Measurements from ENCODE around the gene FAM193B.

The FAM193B gene

DNA sequence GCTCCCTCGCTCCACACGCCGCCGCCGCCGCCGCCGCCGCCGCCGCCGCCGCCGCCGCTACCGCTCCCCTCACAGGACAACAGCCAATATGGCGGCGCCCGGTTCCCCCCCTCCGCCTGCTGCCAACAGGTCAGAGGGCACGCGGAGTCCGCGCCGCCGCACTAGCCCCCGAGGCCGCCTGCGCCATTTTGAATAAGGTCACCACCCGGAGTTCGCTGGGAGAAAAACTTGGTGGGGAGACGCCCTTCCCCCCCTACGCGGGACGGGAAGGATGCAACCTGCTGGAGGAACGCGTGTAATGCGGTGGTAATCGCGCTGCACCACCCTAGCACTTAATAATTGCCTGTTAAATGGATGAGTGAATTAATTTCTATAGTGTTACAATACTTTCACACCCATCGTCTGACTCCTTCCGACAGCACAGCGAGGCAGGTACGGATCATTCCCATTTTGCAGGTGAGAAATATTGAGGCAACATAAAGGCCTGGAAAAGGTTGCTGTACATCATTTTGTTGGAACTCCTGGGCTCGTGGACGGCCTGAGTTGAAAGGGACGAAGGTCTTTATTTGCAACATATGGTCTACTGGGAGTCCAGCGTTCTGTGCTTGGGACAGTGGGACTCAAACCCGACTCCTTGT is at the start of gene FAM193B:
FAM193B (minus strand) TSS at position 90 of the 638 bp plus-strand sequence. CDS start 105 bp downstream, outside the sequence.
- DNase-seq (ENCODE audit: low spot score): peak; percentile 92

DNA sequence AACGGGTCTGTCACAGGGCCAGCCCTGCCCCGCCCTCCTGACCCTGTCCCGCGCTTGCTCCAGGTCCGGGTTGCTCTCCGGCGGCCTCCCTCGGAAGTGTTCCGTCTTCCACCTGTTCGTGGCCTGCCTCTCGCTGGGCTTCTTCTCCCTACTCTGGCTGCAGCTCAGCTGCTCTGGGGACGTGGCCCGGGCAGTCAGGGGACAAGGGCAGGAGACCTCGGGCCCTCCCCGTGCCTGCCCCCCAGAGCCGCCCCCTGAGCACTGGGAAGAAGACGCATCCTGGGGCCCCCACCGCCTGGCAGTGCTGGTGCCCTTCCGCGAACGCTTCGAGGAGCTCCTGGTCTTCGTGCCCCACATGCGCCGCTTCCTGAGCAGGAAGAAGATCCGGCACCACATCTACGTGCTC is 49.8 kb upstream of the FAM193B start:
- DNase-seq (ENCODE audit: low spot score): no peak

DNA sequence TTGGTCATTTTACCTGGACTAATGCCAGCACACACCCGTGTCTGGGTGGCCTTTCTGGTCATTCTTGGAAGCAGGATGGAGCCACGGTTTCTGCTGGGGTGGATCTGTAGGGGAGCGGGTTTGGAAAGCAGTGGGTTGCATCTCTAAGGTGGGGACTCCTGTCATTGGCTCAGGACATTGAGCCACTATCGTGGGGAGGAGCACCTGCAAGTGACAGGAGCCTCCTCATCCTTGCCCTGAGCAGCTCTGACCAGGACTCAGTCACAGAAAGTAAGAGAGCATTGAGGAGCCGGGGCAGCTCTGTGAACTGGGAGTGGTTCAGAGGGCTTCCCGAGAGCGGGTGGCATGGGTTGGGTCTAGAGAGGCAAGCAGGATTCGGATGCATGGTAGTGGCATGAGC is 49.3 kb upstream of the FAM193B start:
- DNase-seq (ENCODE audit: low spot score): no peak

DNA sequence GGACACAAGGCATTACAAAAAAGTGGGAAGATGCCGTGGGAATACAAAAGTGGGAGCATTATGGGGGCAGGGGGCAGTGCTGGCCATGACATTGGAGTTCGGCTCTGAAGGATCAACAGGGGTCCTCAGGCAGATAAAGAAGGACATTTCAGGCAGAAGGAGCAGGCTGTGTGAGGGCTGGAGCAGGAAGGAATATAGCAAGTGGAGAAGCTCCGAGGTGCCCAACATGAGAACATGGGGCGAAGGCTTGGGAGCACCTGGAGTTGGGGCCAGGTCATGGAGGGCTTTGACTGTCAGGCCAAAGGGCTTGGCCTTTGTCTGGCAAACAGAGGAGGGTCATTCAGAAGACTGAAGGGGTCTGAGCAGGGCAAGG is 48.1 kb upstream of the FAM193B start:
- DNase-seq (ENCODE audit: low spot score): no peak

DNA sequence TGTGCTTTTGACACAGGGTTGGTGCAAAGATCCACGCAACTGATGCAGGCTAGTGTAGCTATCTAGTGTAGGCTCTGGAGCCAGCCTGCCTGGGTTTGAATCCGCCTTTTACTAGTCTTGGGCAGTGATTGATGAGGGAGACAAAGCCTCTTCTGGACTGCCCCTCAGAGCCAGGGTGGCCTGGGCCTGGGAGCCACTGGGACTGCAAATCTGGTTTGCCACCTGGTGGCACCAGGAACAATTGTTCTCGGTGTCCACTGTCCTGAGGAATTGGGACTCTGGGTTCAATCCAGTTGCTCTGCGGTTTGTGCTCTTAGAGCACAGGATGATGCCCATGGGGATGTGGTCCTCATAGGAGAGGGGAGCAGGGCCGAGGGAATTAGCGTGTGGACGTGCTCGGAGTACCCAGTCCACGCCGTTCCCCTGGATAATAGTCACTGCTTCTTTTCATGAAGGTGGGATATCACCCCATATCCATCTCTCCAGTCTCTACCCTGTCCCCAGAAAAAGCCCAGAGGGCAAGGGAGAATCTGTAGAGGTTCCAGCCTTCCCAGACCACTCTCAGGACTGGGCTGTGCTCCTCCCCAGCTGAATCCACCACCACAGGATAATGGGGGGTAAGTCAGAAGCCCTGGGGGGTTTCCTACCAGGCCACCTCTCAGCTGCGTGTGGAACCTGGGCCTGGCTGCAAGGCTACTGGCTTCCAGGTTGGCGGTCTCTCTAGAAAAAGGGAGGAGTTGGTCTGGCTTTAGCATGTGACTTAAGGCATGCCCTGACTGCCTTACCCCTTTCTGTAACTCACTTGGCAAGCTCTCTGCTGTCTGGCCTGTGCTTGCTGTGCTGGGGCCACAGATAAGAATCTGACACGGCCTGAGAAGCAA is 47.5 kb upstream of the FAM193B start:
- DNase-seq (ENCODE audit: low spot score): no peak

DNA sequence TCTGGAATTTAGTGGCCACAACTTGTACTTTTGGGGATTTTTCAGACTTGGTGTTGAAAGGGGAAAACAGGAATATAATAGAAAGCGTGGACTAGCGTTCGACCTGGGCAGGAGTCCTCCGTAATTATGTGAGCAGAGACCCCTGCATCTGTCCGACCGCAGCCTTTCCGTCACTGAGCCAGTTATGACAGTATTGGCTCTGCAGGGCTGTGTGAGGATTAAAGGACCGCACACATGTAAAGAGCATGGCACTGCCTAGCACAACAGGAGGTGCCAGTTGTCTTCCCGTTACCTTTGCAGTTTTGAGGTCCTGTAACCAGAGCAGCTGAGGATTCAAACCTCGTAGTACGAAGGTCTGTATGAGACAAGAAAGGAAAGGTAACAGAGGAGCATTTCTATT is 46.8 kb upstream of the FAM193B start:
- no peak for DNase-seq (ENCODE audit: low spot score)

DNA sequence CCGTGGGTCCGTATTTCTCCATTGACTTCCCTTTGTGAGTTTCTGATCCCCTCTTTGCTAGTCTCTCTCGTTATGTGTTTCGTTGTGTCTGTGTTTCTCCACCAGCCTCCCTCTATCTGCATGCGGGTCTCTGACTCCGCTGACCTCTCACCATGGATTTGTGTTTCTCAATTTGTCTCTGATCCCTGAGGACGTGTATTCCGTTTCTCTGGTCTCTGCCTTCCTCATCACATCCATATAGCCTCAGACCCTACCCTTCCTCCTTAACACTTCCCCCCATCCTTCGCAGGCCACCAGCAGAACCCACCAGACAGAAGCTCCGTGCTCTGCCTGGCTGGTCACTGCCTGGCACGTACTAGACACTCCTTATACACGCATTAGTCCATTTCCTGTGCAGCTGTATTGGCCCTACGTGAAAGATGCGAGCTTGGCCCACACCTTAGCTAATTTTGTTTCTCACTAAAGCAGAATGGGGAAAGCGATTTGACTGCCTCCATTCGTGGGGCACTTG is 46.2 kb upstream of the FAM193B start:
- no peak for DNase-seq (ENCODE audit: low spot score)

DNA sequence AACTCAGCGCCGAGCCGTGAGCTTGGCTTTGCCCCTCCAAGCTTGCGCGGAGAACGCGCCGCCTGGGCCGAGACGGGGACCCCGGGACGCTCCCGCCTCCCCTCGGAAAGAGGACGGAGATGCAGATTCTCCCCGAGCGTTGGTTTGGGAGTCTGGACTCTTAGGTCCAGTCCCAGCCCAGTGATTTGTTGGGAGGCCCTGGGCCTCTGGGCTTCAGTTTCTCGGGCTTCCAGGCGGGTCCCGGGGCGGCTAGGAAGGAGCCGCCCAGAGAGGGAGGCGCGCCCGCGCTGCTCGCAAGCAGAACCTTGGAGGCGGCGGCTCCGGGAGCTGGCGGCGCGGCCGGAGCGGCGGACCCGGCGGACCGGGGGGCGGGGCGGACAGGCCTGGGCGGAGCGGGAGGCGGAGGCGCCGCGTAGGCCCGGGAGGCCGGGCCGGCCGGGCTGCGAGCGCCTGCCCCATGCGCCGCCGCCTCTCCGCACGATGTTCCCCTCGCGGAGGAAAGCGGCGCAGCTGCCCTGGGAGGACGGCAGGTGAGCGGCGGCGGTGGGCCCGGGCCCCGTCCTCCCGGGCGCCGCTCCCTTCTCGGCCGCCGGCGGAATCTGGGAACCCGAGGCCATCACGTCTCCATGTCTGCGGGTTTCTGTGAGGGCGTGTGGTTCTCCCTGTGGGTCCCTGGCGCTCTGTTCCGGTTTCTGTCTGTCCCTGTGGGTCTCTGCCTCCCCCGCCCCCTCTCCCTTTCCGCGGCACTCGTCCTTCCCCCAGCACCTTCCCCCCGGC is 45.6 kb upstream of the FAM193B start, which contains the start of gene B4GALT7:
B4GALT7 (plus strand) TSS at position 402 of the 777 bp plus-strand sequence; CDS start at position 481, 79 bp downstream.
- peak; percentile 32 for DNase-seq (ENCODE audit: low spot score)

DNA sequence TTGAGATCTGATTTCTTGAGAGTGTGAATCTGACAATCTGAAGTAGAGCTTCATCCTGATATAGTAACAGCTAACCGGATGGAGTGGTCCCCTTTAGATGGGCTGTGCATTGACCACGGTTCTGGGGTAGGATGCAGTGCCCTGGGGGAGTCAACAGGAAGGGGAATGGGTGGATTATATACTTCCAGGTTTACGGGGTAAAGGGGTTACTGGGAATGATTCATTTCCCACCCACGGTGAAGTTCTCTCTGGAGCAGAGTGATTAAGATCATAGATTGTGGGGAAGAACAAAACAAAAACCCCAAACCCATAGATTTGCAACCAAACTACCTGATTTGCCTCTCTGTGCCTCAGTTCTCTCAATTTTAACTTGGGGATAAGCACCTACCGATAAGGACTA is 44.1 kb upstream of the FAM193B start:
- no peak for DNase-seq (ENCODE audit: low spot score)

DNA sequence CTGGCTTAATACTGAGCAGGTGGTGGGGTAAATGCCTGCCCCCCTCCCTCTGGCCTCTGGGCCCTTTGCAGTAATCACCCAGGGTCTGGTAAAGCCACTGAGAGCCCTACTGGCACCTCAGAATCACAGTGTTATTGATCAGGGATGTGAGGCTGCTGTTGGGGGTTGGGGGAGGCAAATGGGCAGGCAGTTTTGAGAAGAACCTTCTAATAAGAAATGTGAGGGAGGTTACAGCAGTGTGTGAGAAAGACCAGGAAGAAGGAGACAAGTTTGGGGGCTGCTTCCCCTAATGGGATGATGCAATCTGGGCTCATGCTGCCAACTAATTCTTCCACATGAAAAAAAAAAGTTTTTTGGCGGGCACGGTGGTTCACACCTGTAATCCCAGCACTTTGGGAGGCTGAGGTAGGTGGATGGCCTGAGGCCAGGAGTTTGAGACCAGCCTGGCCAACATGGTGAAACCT is 42.4 kb upstream of the FAM193B start:
- DNase-seq (ENCODE audit: low spot score): no peak

DNA sequence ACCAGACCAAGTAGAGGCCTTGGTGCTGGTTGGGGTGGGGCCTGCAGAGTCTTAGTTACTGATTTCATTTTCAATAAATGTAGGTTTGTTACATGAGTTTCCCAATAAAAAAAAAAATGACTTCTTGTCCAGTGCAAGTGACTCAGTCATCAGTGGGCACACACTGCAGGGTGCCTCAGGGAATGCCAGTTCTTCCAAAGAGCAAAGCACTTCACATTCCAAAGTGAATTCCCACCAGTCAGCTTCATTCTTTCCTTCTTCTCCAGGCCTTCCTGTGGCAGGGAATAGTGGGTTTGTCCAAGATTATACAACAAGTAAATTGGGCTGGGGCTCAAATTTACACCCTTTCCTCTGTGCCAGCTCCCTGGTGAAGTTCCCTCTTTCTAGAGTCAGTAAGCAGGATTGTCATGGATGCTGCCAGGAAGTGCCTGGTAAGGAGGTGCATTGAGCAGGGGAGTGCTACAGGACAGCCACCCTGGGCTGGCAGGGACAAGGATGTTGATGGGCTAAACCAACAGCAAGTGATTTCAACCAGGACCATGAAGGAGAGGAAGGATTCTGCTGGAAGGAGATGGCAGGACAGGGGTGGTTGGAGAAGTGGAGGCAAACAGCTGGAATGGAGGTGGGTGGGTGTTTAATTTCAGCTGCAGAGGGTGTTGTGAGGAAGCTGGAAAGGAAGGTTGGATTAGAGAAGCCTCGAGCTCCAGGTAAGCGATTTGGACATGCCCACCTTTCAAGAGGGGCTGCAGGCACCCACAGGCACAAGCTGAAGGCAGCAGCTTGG is 41.8 kb upstream of the FAM193B start:
- no peak for DNase-seq (ENCODE audit: low spot score)

DNA sequence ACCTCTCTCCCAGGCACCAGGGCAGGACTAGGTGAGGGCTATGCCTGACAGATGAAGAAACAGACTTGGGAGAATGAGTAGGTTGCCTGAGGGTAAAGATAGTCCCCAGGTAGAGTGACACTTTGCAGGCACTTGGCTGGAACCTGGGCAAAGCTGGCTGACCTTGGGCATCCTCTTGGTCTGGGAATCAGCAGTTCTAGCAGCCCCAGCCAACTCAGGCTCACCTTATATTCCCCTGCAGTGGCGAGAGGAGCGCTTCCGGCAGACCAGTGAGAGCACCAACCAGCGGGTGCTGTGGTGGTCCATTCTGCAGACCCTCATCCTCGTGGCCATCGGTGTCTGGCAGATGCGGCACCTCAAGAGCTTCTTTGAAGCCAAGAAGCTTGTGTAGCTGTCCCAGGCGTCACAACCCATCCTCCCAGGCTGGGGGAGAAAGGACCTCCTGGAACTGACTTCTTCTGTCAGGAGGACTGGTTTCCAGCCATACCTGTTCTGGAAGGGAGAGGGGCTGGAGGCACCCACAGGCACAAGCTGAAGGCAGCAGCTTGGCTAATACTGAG is 40.7 kb upstream of the FAM193B start:
- no peak for DNase-seq (ENCODE audit: low spot score)

DNA sequence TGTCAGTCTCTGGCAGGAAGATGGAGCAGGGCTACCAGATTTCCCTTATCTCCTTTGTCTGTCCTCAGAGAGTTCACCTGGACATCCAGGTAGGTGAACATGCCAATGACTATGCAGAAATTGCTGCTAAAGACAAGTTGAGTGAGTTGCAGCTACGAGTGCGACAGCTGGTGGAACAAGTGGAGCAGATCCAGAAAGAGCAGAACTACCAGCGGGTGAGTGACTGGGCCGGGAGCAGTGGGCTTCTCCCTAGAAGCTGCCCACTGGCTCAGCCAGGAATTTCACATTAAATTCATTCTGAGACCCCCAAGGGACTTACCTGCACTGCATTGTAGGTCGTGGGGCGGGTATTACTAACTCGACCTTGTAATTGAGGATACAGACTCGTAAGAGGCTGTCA is 39.7 kb upstream of the FAM193B start:
- DNase-seq (ENCODE audit: low spot score): no peak

DNA sequence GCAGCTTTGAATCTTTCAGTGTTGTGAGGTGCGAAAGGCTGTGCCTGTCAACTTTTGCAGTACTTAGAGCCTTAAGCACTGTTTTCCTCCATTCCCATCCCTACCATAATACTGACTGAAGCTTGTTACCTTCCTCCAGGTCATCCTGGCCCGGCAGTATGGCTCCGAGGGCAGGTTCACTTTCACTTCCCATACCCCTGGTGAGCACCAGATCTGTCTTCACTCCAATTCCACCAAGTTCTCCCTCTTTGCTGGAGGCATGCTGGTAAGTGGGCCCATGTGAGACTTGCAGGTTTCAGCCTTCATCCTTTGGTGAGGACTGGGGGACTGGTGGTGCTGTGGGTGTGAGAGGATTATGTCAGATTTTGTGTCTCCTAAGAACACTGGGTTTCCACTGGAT is 39.1 kb upstream of the FAM193B start:
- DNase-seq (ENCODE audit: low spot score): no peak

DNA sequence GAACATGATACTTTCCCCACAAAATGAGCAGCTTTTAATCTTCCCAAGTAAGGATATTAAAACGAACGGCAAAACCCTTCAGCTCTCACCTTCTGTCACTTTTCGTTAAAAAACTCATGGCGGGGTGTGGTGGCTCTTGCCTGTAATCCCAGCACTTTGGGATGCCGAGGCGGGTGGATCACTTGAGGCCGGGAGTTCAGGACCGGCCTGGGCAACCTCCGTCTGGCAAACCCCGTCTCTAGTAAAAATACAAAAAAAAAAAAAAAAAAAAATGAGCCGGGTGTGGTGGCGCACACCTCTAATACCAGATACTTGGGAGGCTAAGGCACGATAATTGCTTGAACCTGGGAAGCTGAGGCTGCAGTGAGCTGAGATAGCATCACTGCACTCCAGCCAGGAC is 38.5 kb upstream of the FAM193B start:
- DNase-seq (ENCODE audit: low spot score): no peak

DNA sequence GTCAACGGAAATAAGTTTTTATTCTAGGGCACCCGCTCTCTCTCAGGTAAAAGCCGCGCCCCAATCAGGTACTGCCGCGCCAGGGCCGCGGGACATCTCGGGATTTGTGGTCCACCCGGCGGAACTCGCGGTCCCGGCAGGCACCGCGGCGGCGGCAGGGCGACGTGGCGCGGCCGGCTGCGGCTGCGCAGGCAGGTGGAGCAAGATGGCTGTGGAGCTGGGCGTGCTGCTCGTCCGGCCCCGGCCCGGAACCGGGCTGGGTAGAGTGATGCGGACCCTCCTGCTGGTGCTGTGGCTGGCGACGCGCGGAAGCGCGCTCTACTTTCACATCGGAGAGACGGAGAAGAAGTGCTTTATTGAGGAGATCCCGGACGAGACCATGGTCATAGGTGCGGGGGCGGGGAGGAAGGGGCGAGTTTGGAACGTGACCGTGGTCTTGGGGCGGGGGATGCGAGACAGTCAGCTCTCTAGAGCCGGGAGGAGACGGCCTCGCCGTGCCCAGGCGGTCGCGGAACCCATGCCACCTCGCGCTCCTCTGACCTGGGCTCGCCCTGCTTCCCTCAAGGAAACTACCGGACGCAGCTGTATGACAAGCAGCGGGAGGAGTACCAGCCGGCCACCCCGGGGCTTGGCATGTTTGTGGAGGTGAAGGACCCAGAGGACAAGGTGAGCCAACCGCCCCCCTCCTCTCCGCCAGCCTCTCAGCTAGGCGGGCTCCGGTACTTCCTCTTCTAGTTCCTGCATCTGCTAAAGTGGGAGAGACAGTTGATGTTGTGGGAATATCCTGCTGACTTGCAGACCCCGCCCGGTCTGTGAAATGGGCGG is 37.9 kb upstream of the FAM193B start, which contains the start of gene TMED9:
TMED9 (plus strand) TSS at position 194 of the 825 bp plus-strand sequence; CDS start at position 206, 12 bp downstream.
- peak; percentile 40 for DNase-seq (ENCODE audit: low spot score)

DNA sequence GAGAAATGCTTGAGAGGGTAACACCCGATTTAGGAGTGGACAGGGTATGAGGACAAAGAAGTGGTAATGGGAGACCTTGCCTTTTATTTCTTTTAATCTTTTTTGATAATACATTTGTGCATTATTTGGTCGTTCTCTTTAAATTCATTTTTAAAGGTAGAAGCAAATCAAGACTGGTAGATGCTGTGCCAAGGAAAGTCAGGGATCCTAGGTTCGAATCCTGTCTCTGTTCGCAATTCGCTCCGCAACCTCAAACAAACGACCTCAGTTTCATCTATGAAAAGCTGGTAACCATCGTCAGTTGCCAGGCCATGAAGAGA is 37.3 kb upstream of the FAM193B start:
- no peak for DNase-seq (ENCODE audit: low spot score)

DNA sequence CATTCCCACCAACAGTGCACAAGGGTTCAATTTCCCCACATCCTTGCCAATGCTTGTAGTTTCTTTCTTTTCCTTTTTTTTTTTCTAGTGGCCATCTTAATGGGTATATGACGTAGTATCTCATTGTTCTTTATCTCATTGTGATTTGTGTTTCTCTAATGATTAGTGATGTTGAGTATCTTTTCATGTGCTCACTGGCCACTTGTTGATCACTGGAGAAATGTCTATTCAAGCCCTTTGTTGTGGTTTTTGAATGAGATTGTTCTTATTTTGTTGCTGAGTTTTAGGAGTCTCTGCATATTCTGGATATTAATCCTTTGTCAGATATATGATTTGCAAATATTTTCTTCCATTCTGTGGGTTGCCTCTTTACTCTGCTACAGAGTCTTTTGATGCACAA is 36.0 kb upstream of the FAM193B start:
- no peak for DNase-seq (ENCODE audit: low spot score)

DNA sequence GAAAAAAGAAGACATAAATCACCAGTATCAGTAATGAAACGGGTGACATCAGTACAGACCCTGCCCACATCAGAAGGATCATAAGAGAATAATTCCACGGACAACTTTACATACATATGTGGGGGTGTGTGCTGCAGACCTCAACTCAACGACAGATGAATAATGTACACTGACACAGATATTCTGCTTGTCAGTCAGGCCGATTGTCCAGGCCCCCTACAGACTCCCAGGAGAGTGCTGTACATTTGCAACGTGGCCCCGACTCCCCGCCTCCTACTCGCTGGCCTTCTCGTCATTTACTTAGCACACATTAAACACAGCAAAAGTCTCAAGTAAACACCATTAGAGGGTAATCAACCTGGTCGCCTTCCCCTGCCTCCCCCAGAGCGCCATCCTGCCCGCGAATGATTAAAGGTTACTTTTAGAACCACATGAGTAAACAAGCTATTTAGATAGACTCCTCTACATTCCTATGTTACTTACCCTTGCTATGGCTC is 34.1 kb upstream of the FAM193B start:
- no peak for DNase-seq (ENCODE audit: low spot score)

DNA sequence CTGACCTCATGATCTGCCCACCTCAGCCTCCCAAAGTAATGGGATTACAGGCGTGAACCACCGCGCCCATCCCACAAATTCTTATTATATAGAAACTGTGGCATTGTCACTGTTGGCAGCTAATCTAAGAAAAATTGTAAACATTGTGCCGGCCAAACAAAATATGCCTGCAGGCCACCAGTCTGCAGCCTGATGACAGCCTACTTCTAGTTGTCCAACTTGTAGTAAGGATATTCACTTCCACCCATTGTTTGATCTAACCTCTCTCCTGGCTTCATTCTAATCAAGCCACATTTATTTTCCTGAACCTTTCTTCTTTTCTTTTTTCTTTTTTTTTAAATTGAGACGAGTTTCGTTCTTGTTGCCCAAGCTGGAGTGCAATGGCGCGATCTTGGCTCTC is 24.0 kb upstream of the FAM193B start:
- DNase-seq (ENCODE audit: low spot score): no peak
